Ascending aorta (tissue), 2 donors: ENCODE results near the gene ZFYVE9. TPM values are rescaled to one million over a fixed set of nuclear protein-coding genes. Genes with fewer than 3 reads are reported as not detected.
A peak's percentile ranks its signal among the peaks of the same experiment; 100 is the strongest.
"Not testable (repeated sequence)": the region's sequence is repeated elsewhere in the genome, so short reads cannot be mapped to it uniquely, and the experiment has no call there.

Source experiments
- DNase-seq, 2 donors: peaks; one replicate each; pipeline ENCODE4 v3.0.0-alpha.2; 2019; ENCODE audit warnings: low spot score in 2 of 2
- H3K27ac ChIP-seq, 2 donors: fragments of 200-600 bp; sonication (generic); one replicate each; pipeline ENCODE4 v1.5.1; 2016 to 2017; ENCODE audit warnings: mild to moderate bottlenecking in 1 of 2
- H3K27me3 ChIP-seq: fragments of 200-600 bp; sonication (generic); one replicate; pipeline ENCODE4 v1.5.1; 2017
- H3K36me3 ChIP-seq, 2 donors: fragments of 200-600 bp; sonication (generic); one replicate each; pipeline ENCODE4 v1.5.1; 2016
- H3K4me1 ChIP-seq, 2 donors: fragments of 200-600 bp; sonication (generic); one replicate each; pipeline ENCODE4 v1.5.1; 2016 to 2017; ENCODE audit warnings: mild to moderate bottlenecking in 1 of 2
- H3K4me3 ChIP-seq, 2 donors: fragments of 200-600 bp; sonication (generic); one replicate each; pipeline ENCODE4 v1.5.1; 2016 to 2017; ENCODE audit warnings: mild to moderate bottlenecking in 1 of 2
- H3K9me3 ChIP-seq, 2 donors: fragments of 200-600 bp; sonication (generic); one replicate each; pipeline ENCODE4 v1.5.1; 2016
- intact Hi-C: fragments of 100-400 bp; cut with DNase I; formaldehyde crosslinking; loops from one replicate; pipeline ENCODE4 v1.15.1; 2023
- total RNA-seq: library from RNA; depleted of rRNA; stranded (reverse); fragments of >200 nt; gene quantifications from one replicate; pipeline ENCODE4 v1.1.0, GENCODE V29; 2016
- TF ChIP-seq, protein P1 (sequence below), 3 experiments: fragments of 200-600 bp in 2 of 3; fragments of 450-650 bp in 1 of 3; sonication (generic) in 2 of 3; IDR thresholded peaks; one replicate each; pipeline ENCODE4 v1.5.1; 2016 to 2019; ENCODE audit warnings: antibody characterized with exemption in 3 of 3, mild to moderate bottlenecking in 1 of 3, moderate library complexity in 1 of 3

The ZFYVE9 gene
- total RNA-seq, 1 donor from 2014 or later = 8.1 TPM

DNA sequence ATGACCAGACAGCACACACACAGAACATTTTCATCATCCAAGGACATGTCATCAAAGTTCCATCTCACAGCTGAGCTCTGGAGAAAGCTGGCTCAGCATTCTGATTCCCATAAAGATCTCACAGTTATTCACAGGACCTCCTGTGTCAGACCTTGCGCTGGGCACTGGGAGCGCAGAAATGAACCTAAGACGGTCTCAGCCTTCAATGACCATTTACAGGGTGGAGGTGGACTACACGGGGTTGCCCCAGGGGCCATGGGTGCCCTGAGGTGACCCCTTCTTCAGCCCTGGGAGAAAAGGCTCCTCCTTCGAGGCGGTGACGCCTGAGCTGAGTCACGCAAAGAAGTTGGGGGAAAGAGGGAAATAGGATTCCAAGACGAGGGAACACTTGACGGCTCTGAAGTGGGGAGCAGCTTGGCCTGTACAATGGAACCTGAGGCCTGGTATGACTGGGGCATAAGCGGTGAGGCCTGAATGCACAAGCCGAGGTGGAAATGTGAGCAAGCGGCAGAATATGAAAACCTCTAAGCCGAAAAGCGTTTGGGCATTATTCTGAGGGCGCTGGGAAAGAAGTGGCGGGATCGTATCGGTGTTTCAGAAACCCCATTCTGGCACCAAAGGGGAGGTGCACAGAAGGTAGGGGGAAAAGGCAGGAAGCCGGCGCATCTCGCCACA lies 223.3 kb downstream of the ZFYVE9 start:
- Histone ChIP-seq H3K4me3 (peak overlapping the region; percentile 90 to 94), H3K36me3 (peaks cover 29 to 31% of the 10 kb centered on the region in 2 donors), H3K27ac (peak overlapping the region; percentile 92 to 96), H3K4me1 (peaks cover 2 to 14% of the 10 kb centered on the region in 2 donors), H3K9me3 (no peaks in the 10 kb centered on the region), H3K27me3 (no peaks in the 10 kb centered on the region)
- TF ChIP-seq, protein P1, sequence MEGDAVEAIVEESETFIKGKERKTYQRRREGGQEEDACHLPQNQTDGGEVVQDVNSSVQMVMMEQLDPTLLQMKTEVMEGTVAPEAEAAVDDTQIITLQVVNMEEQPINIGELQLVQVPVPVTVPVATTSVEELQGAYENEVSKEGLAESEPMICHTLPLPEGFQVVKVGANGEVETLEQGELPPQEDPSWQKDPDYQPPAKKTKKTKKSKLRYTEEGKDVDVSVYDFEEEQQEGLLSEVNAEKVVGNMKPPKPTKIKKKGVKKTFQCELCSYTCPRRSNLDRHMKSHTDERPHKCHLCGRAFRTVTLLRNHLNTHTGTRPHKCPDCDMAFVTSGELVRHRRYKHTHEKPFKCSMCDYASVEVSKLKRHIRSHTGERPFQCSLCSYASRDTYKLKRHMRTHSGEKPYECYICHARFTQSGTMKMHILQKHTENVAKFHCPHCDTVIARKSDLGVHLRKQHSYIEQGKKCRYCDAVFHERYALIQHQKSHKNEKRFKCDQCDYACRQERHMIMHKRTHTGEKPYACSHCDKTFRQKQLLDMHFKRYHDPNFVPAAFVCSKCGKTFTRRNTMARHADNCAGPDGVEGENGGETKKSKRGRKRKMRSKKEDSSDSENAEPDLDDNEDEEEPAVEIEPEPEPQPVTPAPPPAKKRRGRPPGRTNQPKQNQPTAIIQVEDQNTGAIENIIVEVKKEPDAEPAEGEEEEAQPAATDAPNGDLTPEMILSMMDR (IDR thresholded peaks at IDR 0.05) = no peak
- DNase-seq = peak; percentile 53 to 86
- intact Hi-C loops = loop anchor here (1.0 to 10.0 kb wide), 7 partner anchors 224 to 960 kb away; partner anchors contain the start of genes BTF3L4, COA7, CPT2 and ECHDC2

GRCh38 chr1:52365746-52366516 lies 224.0 kb downstream of the ZFYVE9 start, which contains the start of gene CC2D1B:
TSS of gene CC2D1B (minus strand) at chr1:52366205. CDS start at chr1:52364620, 1,585 bp downstream.
- peak; percentile 96 to 99 for DNase-seq
- peak within 1 kb of the TSS; percentile 90 to 94 for H3K4me3 ChIP-seq
- peak within 1 kb of the TSS; percentile 92 to 96 for H3K27ac ChIP-seq
- H3K4me1 ChIP-seq = peaks cover 2 to 14% of the 10 kb centered on the region in 2 donors
- intact Hi-C loops = loop anchor here (1.0 to 10.0 kb wide), 8 partner anchors 38 to 959 kb away; partner anchors contain the start of genes BTF3L4, COA7, CPT2 and ECHDC2
- no peaks in the 10 kb centered on the region for H3K27me3 ChIP-seq
- no peaks in the 10 kb centered on the region for H3K9me3 ChIP-seq
- peaks cover 22 to 24% of the 10 kb centered on the region in 2 donors for H3K36me3 ChIP-seq
- TF ChIP-seq, protein P1 (IDR thresholded peaks at IDR 0.05) = peak in 1 of 3 experiments; percentile 34

- DNase-seq = no peak
- Histone ChIP-seq H3K4me3 (peak overlapping the region; percentile 90 to 94), H3K4me1 (peaks cover 2 to 14% of the 10 kb centered on the region in 2 donors), H3K9me3 (no peaks in the 10 kb centered on the region), H3K36me3 (peaks cover 16 to 19% of the 10 kb centered on the region in 2 donors), H3K27me3 (no peaks in the 10 kb centered on the region), H3K27ac (peak overlapping the region; percentile 92 to 96)
- TF ChIP-seq, protein P1 (IDR thresholded peaks at IDR 0.05) = no peak
- intact Hi-C loops = loop anchor here (1.0 to 10.0 kb wide), 7 partner anchors 38 to 958 kb away; partner anchors contain the start of genes BTF3L4, COA7, CPT2 and ECHDC2
These were observed 224.6 kb downstream of the ZFYVE9 start for GRCh38 chr1:52366517-52366827.

DNA sequence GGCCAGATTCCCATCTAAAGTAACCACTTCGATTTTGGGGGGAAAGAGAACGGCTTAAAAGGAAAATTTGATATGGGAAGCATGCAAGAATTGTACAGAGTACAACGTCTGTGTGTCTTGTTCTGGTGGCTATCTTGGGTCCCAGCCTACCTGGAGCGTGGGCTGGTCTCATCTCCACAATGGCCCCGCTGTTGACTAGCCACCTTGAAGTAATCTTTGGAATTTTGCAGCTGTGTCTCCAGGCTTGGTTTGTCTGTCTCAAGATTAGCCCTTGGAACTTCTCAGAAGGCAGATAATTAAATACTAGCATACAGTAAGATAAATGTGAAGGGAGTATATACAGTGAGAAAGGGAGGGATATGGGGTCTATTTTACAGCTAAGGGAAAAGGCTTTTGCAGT lies 225.4 kb downstream of the ZFYVE9 start:
- no peak for DNase-seq
- intact Hi-C loops = loop anchor here (5.0 to 10.0 kb wide), 6 partner anchors 310 to 958 kb away; partner anchors contain the start of genes BTF3L4, COA7, CPT2 and ECHDC2
- Histone ChIP-seq H3K27ac (no peak overlapping the region), H3K4me1 (peaks cover 2 to 14% of the 10 kb centered on the region in 2 donors), H3K4me3 (no peak overlapping the region), H3K9me3 (no peaks in the 10 kb centered on the region), H3K27me3 (no peaks in the 10 kb centered on the region), H3K36me3 (peaks cover 9 to 11% of the 10 kb centered on the region in 2 donors)
- TF ChIP-seq, protein P1 (IDR thresholded peaks at IDR 0.05) = no peak

DNA sequence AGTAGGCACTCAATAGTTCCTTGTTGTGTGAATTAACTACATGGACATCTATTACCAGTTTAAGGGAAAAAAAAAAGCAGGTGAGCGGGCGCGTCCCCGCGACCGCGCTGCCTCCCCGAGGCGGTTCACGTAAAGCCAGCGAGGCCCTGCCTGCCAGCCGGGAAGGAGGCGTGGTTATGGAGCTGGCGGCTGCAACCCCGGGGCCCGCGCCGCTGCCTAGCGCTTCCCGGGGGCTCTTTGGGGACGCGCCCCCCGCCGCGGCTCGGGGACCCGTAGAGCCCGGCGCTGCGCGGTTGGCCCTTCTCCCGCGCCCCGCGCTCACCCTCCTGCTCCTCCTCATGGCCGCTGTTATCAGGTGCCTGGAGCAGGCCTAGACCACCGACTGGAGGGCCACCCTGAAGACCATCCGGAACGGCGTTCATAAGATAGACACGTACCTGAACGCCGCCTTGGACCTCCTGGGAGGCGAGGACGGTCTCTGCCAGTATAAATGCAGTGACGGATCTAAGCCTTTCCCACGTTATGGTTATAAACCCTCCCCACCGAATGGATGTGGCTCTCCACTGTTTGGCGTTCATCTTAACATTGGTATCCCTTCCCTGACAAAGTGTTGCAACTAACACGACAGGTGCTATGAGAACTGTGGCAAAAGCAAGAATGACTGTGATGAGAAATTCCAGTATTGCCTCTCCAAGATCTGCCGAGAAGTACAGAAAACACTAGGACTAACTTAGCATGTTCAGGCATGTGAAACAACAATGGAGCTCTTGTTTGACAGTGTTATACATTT lies 226.7 kb downstream of the ZFYVE9 start:
- TF ChIP-seq, protein P1 (IDR thresholded peaks at IDR 0.05) = peak in 1 of 3 experiments; percentile 26

GRCh38 chr1:52369851-52370250 lies 228.0 kb downstream of the ZFYVE9 start:
- H3K27ac ChIP-seq, H3K36me3 ChIP-seq, H3K27me3 ChIP-seq, H3K9me3 ChIP-seq, H3K4me3 ChIP-seq, H3K4me1 ChIP-seq, DNase-seq: not testable (repeated sequence)
- intact Hi-C loops = loop anchor here (5.0 to 10.0 kb wide), 6 partner anchors 313 to 955 kb away; partner anchors contain the start of genes BTF3L4, COA7, CPT2 and ECHDC2

More for the DNA sequence above, 226.7 kb downstream of the ZFYVE9 start:
- no peaks in the 10 kb centered on the region for H3K27me3 ChIP-seq
- H3K9me3 ChIP-seq = no peaks in the 10 kb centered on the region
- H3K27ac ChIP-seq = peak overlapping the region; percentile 13 to 52
- peak overlapping the region; percentile 32 to 67 for H3K4me3 ChIP-seq
- intact Hi-C loops = loop anchor here (5.0 to 10.0 kb wide), 6 partner anchors 311 to 956 kb away; partner anchors contain the start of genes BTF3L4, COA7, CPT2 and ECHDC2
- H3K36me3 ChIP-seq = peaks cover 0 to under 1% of the 10 kb centered on the region in 2 donors
- peaks cover 2 to 14% of the 10 kb centered on the region in 2 donors for H3K4me1 ChIP-seq
- no peak for DNase-seq
